Embryonic facial prominence (tissue), 1 donor: ENCODE measurements around the gene C12orf50.
"Not testable (repeated sequence)": the region's sequence is repeated elsewhere in the genome, so short reads cannot be mapped to it uniquely, and the experiment has no call there.

ENCODE experiments used
- DNase-seq: peaks from one replicate; pipeline ENCODE4 v3.0.0-alpha.2; 2016; ENCODE audit errors: extremely low spot score

Gene C12orf50

GRCh38 chr12:87988534-87988933 is 40.7 kb downstream of the C12orf50 start:
- DNase-seq = no peak

GRCh38 chr12:87985069-87985675 is 44.0 kb downstream of the C12orf50 start:
- no peak for DNase-seq

GRCh38 chr12:87982208-87982607 is 47.0 kb downstream of the C12orf50 start:
- DNase-seq = no peak

GRCh38 chr12:87981495-87981894 is 47.7 kb downstream of the C12orf50 start:
- DNase-seq = no peak

GRCh38 chr12:87975879-87976278 is 53.3 kb downstream of the C12orf50 start:
- DNase-seq = no peak

GRCh38 chr12:87967871-87968270 is 61.3 kb downstream of the C12orf50 start:
- no peak for DNase-seq

- no peak for DNase-seq
Observed at GRCh38 chr12:87960566-87960965, 68.6 kb downstream of the C12orf50 start.

GRCh38 chr12:87954028-87954427 is 75.2 kb downstream of the C12orf50 start:
- DNase-seq = not testable (repeated sequence)

GRCh38 chr12:87953256-87953860 is 75.8 kb downstream of the C12orf50 start:
- peak; percentile 57 for DNase-seq

GRCh38 chr12:87952850-87953249 is 76.4 kb downstream of the C12orf50 start:
- no peak for DNase-seq

- no peak for DNase-seq
Observed at GRCh38 chr12:87952223-87952622, 77.0 kb downstream of the C12orf50 start.

- DNase-seq = no peak
Observed at GRCh38 chr12:87943762-87944161, 85.4 kb downstream of the C12orf50 start.

GRCh38 chr12:87943023-87943422 is 86.2 kb downstream of the C12orf50 start:
- DNase-seq = no peak

GRCh38 chr12:87939182-87939581 is 90.0 kb downstream of the C12orf50 start:
- no peak for DNase-seq

GRCh38 chr12:87935216-87935615 is 94.0 kb downstream of the C12orf50 start:
- DNase-seq = no peak

- no peak for DNase-seq
Observed at GRCh38 chr12:87933991-87934390, 95.2 kb downstream of the C12orf50 start.

GRCh38 chr12:87931812-87932211 is 97.4 kb downstream of the C12orf50 start:
- DNase-seq = no peak

GRCh38 chr12:87930627-87931026 is 98.6 kb downstream of the C12orf50 start:
- DNase-seq = no peak
